NCI-H2171 (cell line): ENCODE data around the gene PAIP1.
"Not testable (repeated sequence)": the region's sequence is repeated elsewhere in the genome, so short reads cannot be mapped to it uniquely, and the experiment has no call there.

Experiments
- DNase-seq: peaks from one replicate; lab custom pipeline; 2025; lab: John Stamatoyannopoulos, UW

PAIP1 gene

DNA sequence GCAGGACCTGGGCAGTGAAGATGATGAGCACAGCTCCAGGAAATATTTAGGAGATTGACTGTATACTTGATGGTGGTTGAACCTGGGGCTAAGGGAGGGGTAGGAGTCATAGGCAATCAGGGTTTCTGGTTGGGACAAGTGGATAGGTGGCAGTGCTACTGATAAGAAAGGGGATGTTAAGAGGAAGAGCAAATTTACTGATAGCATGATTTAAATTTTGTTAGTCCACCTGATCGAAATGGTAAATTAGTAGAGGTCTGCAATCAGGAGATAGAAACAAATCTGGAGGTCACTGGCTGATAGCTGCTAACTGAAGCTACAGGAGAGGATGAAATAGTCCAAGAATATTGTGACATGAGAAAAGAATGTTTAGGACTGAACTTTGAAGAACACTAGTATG lies 36.3 kb downstream of the PAIP1 start:
- DNase-seq: no peak

DNA sequence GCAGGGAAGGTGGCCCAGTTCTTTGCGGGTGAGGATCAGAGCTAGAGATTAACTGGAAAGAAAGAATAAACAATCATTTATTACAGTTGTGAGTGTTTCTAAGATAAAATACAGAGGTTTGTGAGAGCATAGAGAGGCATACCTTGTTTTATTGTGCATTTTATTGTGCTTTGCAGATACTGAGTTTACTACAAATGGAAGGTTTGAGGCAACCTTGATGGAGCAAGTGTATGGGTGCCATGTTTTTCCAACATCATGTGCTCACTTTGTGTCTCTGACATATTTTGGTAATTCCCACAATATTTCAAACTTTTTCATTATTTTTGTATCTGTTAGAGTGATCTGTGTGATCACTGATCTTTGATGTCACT lies 41.2 kb downstream of the PAIP1 start:
- DNase-seq: no peak

DNA sequence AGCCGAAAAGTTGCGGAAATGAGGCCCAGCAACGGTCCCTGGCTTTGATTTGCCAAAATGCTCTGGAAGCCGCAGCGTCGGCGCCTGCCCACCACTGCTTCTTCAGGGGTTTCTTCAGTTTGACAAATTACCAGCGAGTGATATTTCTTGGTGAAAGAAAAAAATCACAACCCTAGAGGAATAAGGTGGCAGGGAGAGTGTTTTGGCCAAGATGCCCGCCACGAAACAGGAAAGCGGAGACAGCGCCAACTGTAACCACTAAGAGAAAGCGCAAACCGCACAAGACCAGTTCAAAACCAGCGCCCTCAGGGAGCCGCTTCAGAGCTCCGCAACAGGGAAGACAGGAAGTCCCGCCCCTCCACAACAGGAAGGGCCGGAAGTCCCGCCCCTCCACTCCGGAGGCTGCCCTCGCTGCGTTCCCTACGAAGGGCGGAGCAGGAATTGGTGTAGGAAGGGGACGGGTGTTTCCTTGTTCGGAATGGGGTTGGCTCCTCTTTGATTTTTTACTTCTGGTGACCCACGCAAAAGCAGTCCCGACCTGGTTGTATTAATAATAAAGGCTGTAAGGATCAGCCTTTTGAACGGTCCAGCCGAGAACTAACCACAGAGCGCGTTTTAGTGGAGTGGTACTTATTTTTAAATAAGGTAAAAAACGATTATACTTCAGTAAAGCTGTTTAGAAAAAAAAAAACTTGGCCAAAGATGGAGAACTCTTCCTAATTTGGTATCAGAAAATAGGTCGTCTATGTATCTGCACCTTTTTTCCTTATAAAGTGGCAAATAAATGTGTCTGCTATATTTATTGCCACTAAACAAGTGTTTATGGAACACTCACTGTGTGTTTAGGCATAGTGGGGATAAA lies 41.8 kb downstream of the PAIP1 start, which contains the start of gene C5orf34:
Gene C5orf34 (minus strand): TSS at position 333 of the 862 bp plus-strand sequence. CDS start 5,809 bp downstream, outside the sequence.
- DNase-seq: peak; percentile 99

DNA sequence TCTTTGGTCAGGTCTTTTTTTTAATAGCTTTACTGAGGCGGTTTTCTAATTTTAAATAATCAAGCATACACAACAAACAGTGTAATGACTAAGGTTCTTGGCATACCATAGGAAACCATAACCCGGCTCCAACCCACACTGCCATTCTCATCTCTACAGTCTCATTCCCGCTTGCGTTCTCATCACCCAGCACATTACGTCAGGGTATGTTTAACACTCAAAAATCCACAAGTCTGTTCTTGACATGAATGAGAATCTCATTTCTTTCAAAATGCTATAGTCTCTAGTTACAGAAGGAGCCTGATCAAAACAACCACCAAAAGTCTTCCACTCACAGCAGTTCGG lies 42.4 kb downstream of the PAIP1 start:
- no peak for DNase-seq

DNA sequence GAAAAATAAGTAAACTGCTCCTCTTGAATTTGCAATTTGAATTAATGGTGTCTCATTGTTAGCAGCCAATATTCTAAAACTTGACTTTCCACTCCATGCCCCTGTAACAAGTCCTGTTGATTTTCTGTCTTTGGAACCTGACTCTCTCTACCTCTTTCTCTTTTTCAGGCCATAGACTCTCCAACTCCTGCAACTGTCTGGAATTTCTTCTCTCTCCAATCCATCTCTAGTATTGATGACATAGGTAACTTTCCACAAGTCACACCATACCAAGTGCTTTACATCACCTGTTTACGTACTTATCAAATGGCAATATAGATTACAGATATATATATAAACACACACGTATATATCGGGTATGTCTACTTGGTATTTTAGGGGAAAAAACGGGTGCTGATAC lies 42.9 kb downstream of the PAIP1 start:
- DNase-seq: no peak

DNA sequence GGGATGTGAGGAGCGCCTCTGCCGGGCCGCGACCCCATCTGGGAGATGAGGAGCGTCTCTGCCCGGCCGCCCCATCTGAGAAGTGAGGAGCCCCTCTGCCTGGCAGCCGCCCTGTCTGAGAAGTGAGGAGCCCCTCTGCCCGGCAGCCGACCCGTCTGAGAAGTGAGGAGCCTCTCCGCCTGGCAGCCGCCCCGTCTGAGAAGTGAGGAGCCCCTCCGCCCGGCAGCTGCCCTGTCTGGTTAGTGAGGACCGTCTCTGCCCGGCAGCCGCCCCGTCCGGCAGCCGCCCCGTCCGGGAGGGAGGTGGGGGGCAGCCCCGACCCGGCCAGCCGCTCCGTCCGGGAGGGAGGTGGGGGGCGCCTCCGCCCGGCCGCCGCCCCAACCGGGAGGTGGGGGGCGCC lies 45.8 kb downstream of the PAIP1 start:
- not testable (repeated sequence) for DNase-seq

DNA sequence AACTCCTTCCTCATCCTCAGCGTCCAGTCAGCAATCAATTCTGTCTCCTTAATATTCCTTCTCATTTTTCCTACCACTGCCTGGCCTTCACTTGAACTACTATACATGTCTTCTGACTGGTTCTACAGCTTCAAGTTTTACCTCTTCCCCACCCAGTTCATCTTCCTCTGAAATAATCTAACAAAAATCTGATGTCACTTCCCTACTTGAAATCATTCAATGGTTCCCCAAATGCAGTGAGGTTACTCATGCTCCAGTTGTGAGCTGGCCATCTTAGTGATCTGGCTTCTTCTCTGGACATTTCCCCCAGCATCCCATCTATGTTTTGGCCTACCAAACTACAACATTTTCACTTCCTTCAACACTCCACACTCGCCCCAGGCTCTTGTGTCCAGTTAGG lies 58.3 kb downstream of the PAIP1 start:
- DNase-seq: no peak

DNA sequence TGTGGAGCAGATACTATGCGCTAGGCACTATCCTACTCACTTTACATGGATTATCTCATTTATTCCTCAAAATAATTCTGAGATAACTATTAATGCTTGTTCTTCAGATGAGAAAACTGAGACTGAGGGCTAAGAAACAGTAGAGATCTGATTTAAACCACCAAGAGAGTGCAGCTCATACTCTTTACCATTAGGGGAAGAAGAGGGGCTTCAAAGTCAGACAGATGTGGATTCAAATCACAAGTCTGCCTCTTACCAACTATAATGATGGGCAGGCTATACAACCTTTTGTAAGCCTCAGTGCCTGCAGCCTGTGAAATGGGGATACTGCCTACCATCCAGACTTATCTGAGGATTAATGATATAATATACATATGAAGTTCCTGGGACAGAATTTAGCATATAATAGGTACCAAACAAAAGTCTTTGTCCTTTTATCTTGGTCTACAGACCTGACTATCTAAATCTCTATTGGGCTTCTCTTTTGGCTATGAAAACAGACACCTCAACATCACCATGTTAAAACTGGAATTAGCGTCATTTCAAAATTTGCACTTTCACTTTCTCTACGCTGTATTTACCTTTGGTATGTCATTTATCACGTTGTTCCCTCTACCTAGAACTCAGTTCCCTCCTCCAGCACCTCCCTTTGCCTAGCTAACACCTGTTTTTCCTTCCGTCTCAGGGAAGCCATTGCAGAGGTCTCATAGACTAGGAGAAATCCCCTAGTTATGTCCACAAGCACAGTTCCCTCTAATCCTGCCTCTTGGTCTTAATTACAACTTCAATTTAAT lies 59.4 kb downstream of the PAIP1 start:
- DNase-seq: no peak

DNA sequence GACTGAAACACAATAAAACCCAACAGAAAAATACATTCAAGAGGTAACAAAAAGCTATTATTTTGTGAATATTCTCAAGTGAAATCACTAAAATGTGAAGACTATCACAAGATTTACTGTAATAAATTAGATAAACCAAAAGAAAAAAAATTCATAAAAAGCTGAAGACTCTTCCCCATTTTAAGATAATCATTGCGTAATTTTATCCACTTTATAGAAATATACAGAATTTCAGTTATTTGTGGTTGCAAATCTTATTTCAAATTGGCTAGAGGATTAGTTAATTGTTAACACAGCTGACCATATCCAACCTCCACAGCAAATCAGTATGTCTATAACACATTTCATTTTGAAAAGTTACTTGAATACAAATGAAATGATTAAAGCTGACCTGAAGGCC lies 65.6 kb downstream of the PAIP1 start:
- DNase-seq: no peak

DNA sequence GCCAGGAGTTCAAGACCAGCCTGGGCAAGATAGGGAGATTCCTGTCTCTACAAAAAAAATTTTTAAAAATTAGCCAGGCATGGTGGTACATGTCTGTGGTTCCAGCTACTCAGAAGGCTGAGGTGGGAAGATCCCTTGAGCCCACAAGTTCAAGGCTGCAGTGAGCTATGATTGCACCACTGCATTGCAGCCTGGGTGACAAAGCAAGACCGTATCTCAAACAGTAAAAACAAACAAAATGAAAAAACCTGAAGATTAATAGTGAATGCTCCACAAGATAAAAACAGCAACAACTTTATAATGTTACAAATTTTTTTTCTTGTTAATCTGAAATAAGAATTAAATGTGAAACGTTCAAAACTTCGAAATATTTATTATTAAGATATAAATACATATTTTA lies 70.5 kb downstream of the PAIP1 start:
- no peak for DNase-seq

DNA sequence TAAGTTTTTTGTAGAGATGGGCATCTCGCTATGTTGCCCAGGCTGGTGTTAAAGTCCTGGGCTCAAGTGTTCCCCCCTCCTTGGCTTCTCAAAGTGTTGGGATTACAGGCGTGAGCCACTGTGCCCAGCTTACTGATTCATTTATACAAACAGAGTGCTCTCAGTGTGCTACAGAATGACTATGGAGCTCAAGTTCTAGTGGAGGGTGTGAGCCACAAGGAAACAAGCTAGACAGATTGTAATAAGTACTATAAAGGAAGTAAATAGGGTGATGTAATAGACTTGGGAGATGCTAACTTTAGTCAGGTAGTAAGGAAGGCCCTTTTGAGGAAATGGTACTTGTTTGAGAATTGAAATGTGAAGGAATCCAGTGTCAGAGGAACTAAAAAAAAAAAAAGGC lies 71.5 kb downstream of the PAIP1 start:
- no peak for DNase-seq

DNA sequence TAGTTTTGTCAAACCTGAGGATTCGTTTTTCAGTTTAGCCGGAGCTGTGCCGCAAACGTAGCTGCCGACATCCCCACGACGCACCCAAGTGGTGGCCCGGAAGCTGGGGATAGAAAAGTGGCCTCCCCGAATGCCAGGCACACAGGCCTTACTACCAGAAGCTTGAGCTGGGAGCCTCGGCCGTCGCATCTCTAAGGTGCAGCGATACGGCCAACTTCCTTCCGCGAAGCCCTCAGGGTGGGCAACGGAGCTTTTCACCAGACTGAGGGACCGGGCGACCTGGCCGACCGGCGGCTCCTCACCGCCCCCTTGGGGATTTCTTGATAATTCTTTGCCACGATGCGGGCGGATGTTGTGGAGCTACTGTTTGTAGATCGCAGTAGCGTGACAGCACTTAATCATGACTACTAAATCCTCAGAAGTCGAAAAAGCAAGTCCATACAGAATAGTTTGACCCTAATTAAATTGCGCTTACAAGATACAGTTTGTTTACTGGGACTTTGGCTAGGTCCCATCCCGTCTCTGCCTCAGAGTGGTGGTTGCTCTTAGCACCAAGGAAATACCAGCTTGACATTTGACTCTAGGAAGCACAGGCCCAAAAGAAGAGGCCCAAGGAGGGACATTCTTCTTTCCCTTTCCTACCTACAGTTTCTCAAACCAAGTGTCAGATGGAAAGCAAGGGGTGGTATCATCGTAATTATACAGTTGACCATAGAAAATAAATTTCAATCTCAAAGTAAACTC lies 72.6 kb downstream of the PAIP1 start:
- DNase-seq: peak; percentile 92

DNA sequence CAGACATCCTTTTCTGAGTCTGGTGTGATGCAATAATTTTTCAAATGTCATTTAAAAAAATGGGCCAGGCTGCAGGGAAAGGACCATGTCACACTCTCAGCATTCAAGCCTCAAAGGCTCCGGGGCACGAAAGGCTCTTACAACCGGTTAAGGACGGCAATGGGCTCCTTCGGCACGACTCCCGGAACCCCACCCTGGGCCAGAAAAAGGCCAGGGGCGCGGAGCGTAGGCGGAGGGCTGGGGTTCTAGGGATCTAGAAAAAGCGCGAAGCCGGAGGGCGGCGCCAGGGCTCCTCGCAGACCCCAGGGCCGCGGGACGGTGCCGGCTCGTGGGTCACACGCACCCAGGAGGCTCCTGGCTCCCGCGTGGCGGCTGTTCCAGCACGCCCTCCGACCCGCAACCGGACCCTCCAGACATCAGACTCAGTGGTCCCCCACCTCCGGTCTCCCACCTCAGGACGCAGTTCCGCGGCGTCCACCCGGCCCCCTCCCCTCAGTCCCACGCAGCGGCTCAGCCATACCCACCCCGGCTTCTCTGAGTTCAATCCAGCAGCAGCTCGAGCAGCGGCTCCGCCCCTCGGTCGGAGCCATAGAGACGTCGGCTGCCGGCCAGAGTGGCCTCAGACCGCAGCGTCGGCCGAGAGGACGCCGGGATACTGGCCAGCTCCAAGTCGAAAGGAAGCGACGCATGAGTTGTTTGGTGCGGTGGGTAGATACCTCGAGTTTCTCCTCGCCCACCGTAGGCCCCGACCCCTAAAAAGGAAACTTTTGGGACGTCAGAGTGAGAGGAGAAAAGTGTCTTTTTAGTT lies 73.4 kb downstream of the PAIP1 start, which contains the start of gene TMEM267:
Gene TMEM267 (minus strand): TSS at position 568 of the 808 bp plus-strand sequence. CDS start 29,896 bp downstream, outside the sequence.
- DNase-seq: peak; percentile 89

DNA sequence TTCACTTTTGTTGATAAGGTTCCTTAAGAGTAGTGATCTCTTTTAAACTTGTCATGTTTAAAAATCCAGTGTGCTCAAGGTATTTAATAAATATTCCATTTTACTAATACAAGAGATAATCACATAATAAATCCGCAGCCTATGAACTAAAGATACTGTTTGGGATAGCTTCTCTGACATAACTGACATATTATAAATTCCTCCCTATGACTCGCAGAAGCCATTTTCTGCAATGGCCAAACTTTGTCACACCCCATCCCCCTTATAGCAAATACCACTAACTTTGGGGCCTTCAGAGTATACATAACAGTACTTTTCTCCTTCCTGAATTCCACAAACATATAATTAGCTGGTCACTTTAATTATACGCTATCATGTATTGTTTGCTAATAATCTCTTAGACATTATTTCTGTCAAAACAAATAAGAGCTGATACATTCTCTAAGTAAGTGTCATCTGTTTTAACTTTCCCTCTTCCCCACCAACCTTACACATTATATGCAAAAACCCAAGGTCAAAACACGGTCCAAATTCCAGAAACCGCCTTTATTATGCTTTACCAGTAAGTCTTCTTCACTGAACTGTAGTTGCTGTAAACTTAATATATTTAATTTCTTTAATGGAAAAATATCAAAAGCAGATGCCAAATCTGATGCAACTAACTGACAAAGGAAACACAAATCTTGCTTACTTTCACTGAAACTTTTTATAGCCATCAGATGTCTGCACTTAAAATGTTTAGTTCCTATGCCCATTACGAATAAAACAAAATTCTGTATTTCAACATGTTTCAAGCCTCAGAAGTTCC lies 74.2 kb downstream of the PAIP1 start:
- DNase-seq: no peak
